Activated T-cell treated with anti-CD3 and anti-CD28 coated beads, Interleukin-2, amount 50 U/mL, for 72 hours (primary cell): ENCODE data around the gene ZNF236. TPM values are rescaled to one million over a fixed set of nuclear protein-coding genes. Genes with fewer than 3 reads are reported as not detected.
"Not testable (repeated sequence)": the region's sequence is repeated elsewhere in the genome, so short reads cannot be mapped to it uniquely, and the experiment has no call there.

Source experiments
- ATAC-seq, 2 donors: fragments of 150-1000 bp; cut with Tn5 transposase; replicated peaks in 1 of 2; 2 replicates each; pipeline ENCODE4 v1.10.0; 2021; ENCODE audit warnings: moderate library complexity in 2 of 2, mild to moderate bottlenecking in 1 of 2
- DNase-seq, 2 donors: peaks; one replicate each; pipeline ENCODE4 v3.0.0; 2021 to 2022; ENCODE audit warnings: mixed read lengths in 1 of 2
- H3K27ac Mint-ChIP-seq: one replicate; pipeline ENCODE4 v1.8.0; 2022; ENCODE audit warnings: mild to moderate bottlenecking, moderate library complexity, mixed read lengths
- H3K27me3 Mint-ChIP-seq: one replicate; pipeline ENCODE4 v1.8.0; 2022; ENCODE audit warnings: low read depth, mixed read lengths
- H3K36me3 Mint-ChIP-seq, 2 donors: one replicate each; pipeline ENCODE4 v1.8.0; 2022; ENCODE audit warnings: mixed read lengths in 2 of 2, mild to moderate bottlenecking in 1 of 2; ENCODE audit not compliant: insufficient read depth in 2 of 2
- H3K4me1 Mint-ChIP-seq: one replicate; pipeline ENCODE4 v1.8.0; 2022; ENCODE audit warnings: low read depth, mixed read lengths
- H3K4me3 Mint-ChIP-seq, 2 donors: one replicate each; pipeline ENCODE4 v1.8.0; 2022; ENCODE audit warnings: mild to moderate bottlenecking in 2 of 2, mixed read lengths in 2 of 2, moderate library complexity in 2 of 2
- H3K9me3 Mint-ChIP-seq, 2 donors: one replicate each; pipeline ENCODE4 v1.8.0; 2022; ENCODE audit warnings: mixed read lengths in 2 of 2
- total RNA-seq, 2 donors: library from RNA; stranded (reverse); gene quantifications; one replicate each; pipeline ENCODE4 v1.2.3, GENCODE V29; 2022

Gene ZNF236
- total RNA-seq, 2 donors from 2014 or later = 15.7 to 17.9 TPM

DNA sequence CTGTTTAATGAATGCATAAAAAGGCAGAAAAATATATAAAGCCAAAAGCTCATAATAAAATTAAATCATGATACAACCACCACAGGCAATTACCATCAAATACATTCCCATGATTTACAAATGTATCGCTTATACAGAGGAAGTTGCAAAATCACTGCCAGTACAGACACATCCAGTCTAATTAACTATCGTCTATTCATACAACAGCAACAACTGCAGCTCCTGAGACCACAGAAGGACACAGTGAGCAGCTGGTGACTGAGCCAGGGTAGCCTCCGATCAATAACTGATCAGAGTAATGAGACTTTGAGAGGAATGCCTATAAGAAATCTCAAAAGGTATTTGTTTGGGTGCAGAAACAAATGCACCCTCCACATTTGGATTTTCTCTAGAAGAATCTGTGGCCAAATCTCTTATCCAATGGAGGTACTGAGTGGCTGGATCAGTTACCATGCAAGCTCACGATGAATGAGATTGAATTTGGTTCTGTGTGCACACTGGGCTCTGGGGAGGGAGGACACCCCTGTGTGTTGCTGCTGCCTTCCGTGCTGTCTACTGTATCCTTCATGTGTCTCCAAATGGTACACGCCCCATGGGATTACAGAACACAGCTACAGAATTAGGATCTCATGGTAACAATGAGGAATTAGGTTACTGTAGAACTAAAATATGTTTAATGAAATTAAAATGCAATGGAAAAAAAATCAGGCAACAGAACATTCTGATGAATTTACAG is 190.6 kb downstream of the ZNF236 start:
- DNase-seq = no peak
- H3K27ac Mint-ChIP-seq = peak overlapping the region; percentile 75
- H3K4me3 Mint-ChIP-seq = no peak overlapping the region
- H3K27me3 Mint-ChIP-seq = no peaks in the 10 kb centered on the region
- H3K4me1 Mint-ChIP-seq = peaks cover 8% of the 10 kb centered on the region
- no peak for ATAC-seq
- H3K9me3 Mint-ChIP-seq = no peaks in the 10 kb centered on the region
- peaks cover 0 to 9% of the 10 kb centered on the region in 2 donors for H3K36me3 Mint-ChIP-seq

DNA sequence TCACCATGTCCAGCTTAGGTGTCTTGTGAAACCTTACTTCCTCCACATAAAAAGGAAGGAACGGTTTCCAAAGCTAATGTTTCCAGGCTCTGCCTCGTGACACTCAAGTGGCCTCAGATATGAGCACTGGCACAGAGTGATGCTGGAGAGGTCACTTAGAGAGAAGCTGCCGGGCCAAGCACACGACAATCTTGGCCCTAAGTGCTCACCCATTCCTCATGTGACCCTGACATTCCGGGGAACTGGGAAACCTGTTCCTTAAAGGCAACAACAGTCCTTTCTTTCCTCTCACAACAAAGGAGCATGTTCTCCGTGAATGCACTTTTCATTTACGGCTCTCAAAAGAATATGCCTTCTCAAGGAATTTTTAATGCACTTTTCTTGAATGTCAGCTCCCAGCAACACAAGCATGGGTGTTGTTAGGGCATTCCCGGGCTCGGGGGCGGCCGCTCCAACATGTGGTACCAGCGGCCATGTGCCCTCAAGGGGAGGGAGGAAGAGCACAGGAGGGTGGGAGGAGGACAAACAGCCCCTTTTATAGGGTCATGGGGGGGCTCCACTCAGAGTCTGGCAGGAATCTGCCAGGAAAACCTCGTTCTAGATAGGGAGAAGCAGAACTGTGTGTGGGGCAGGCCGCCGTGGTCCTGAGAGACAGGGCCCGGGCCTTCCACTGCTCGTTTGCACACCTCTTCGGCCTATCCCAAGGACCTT is 191.6 kb downstream of the ZNF236 start:
- DNase-seq (no peak), ATAC-seq (no peak)
- H3K27me3 Mint-ChIP-seq = no peaks in the 10 kb centered on the region
- no peak overlapping the region for H3K4me3 Mint-ChIP-seq
- peaks cover 2% of the 10 kb centered on the region in 2 donors for H3K9me3 Mint-ChIP-seq
- no peak overlapping the region for H3K27ac Mint-ChIP-seq
- peaks cover 4 to 9% of the 10 kb centered on the region in 2 donors for H3K36me3 Mint-ChIP-seq
- peaks cover 8% of the 10 kb centered on the region for H3K4me1 Mint-ChIP-seq

DNA sequence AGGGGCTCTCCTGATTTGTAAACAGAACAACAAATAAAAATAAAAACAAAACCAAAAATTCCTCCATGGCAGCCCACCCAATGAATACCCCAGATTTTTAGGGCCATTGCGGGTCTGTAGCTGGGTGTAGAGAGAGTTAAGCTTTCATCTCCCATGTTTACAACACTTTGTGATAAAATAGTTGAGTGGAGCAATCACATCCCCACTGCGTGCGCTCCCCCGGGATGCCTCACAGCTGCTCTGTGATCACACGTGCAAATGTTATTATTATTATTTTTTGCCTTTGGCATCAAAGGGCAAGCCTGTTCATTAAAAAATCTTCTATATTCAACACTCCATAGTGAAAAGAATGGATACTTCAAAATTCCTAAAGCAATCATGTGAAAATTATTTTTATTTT is 192.2 kb downstream of the ZNF236 start:
- peaks cover 7 to 11% of the 10 kb centered on the region in 2 donors for H3K36me3 Mint-ChIP-seq
- H3K4me1 Mint-ChIP-seq = peaks cover 8% of the 10 kb centered on the region
- H3K4me3 Mint-ChIP-seq = no peak overlapping the region
- H3K27me3 Mint-ChIP-seq = no peaks in the 10 kb centered on the region
- H3K9me3 Mint-ChIP-seq = peaks cover 4% of the 10 kb centered on the region in 2 donors
- no peak for DNase-seq
- ATAC-seq = no peak
- H3K27ac Mint-ChIP-seq = no peak overlapping the region

DNA sequence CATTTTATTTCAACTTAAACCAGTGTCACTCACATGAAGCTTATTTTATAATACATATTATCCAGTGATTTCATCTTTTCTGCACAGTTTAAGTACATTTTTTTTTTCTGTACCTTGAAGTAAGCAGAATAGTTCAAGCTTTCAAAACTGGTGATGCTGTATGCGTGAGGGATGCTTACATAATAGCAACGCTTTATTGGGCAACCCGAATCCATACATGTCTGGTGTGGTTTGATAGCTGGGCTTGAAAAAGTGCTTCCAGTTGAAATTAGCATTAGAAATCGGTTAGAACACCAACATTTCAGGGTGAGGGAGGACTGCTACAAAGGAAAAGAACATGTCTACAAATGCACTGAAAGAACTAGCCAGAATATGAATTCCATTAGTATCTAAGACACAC is 192.8 kb downstream of the ZNF236 start:
- Mint-ChIP-seq H3K27ac (no peak overlapping the region), H3K27me3 (no peaks in the 10 kb centered on the region), H3K4me1 (peaks cover 8% of the 10 kb centered on the region), H3K9me3 (peaks cover 4% of the 10 kb centered on the region in 2 donors), H3K4me3 (no peak overlapping the region), H3K36me3 (peaks cover 7 to 13% of the 10 kb centered on the region in 2 donors)
- ATAC-seq (no peak), DNase-seq (no peak)

DNA sequence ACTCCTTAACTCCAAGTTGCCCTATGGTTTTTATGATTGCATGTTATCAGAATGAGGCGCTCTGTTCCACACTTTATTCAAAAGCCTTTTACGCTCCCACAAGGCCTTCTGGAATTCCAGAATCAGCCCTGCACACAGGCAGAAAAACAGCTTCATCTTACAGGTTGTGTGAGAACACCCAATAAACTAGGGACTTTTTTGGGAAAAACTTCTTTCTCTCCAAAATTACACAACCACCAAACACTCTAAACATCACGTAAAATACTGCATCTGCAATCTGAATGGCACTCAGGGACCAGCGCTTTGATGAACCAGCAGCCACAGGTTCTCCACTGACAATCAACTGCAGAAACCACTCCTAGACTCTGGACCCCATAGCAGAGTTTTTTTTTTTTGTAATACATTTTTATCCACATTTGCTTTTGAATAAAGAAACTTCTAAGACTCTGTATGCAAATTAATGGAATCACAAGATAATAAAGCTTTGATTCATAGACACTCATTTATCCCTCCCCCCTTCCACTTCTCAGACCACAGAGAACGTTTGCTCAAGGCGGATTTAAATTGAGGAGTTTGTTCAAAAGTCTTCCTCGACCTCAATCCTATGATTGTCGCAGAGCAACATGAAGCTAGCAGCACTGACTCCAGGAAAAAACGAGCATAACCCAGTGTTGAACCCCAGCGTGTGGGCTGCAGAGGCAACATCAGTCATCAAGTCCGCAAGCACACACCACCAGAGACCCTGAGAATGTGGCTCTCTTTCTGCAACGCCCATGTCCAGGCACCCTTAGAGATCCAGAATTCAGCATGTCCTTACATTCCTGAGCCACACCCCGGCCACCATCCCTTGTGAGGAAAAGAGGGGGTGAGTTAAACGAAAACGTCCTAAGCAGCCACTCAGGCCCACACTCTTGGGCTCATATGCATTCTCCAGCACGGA is 193.7 kb downstream of the ZNF236 start:
- no peaks in the 10 kb centered on the region for H3K27me3 Mint-ChIP-seq
- peaks cover 8% of the 10 kb centered on the region for H3K4me1 Mint-ChIP-seq
- peaks cover 7 to 13% of the 10 kb centered on the region in 2 donors for H3K36me3 Mint-ChIP-seq
- peaks cover 4% of the 10 kb centered on the region in 2 donors for H3K9me3 Mint-ChIP-seq
- H3K4me3 Mint-ChIP-seq = no peak overlapping the region
- DNase-seq (no peak), ATAC-seq (no peak)
- no peak overlapping the region for H3K27ac Mint-ChIP-seq

DNA sequence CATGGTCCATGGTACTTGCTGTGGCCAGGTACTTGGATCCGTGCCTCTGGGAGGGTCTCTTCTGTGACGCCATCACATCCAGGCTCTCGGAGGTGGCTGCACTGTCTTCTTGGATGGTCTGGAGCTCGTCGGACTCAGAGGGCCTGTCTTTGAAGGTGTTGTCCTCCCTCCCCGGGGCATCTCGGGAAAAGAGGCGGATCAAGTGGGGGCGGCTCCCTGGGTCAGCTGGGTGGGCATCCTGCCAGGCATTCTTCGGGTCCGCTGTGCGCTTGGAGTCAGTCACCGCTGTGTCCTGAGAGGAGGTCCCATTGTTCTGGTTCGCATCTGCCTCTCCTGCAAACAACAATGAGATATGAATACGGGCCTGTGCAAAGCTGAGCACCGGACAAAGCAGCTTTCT is 194.6 kb downstream of the ZNF236 start:
- ATAC-seq (no peak), DNase-seq (no peak)
- Mint-ChIP-seq H3K36me3 (peaks cover 7 to 13% of the 10 kb centered on the region in 2 donors), H3K27me3 (no peaks in the 10 kb centered on the region), H3K4me1 (peaks cover 8% of the 10 kb centered on the region), H3K4me3 (no peak overlapping the region), H3K9me3 (peaks cover 4% of the 10 kb centered on the region in 2 donors), H3K27ac (no peak overlapping the region)

DNA sequence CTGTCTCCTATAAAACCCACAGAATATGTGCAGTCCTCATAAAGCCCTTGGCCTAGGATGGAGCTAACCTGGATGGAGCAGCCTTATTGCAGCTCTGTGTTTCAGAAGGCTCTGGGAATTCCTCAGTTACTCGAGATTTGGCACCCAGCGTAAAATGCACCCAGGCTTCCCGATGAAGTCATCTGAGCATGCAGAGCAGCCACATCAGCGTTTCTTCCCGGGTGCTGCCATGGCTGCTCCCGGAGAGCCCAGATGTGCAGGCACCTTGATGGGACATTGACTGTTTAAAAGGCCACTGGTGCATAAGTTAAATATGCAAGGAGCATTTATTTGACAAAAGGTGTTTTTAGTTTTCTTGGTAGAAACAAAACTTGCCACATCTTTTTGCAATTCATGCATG is 195.0 kb downstream of the ZNF236 start:
- H3K9me3 Mint-ChIP-seq = peaks cover 4% of the 10 kb centered on the region in 2 donors
- DNase-seq (no peak), ATAC-seq (no peak)
- H3K27ac Mint-ChIP-seq = no peak overlapping the region
- peaks cover 4% of the 10 kb centered on the region for H3K4me1 Mint-ChIP-seq
- H3K4me3 Mint-ChIP-seq = no peak overlapping the region
- peaks cover 7 to 13% of the 10 kb centered on the region in 2 donors for H3K36me3 Mint-ChIP-seq
- no peaks in the 10 kb centered on the region for H3K27me3 Mint-ChIP-seq

DNA sequence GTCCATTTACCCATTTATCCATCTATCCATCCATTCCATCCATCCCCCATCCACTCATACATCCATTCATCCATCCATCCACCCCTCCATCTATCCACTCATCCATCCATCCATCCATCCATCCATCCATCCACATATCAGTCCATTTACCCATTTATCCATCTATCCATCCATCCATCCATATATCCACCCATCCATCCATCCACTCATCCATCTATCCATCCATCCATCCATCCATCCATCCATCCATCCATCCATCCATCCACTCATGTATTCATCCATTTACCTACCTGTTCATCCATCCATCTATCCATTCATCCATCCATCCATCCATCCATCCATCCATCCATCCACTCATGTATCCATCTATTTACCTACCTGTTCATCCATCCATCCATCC is 196.3 kb downstream of the ZNF236 start:
- Mint-ChIP-seq H3K27ac (peak overlapping the region; percentile 10), H3K36me3 (peaks cover 7 to 13% of the 10 kb centered on the region in 2 donors)
- not testable (repeated sequence) for H3K9me3 Mint-ChIP-seq, ATAC-seq, H3K4me3 Mint-ChIP-seq, H3K27me3 Mint-ChIP-seq, DNase-seq, H3K4me1 Mint-ChIP-seq

DNA sequence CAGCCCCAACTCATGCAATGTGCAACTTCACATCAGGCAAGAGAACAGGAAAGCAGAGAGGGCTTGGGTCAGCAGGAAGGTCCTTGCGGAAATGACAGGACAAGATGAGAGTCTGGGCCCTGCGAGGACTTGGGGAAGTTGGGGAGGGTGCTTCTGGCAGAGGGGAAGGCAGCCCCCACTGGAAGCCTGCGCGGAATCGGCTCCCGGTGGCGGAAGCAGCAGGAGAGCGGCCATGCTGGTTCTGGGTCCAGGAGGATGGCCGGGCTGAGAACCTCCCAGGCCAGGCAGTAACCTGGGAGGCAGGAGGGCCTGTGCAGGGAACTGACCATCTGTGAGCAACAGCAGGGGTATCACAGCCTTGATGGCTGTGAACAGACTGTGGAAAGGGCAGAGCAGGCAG is 197.3 kb downstream of the ZNF236 start:
- Mint-ChIP-seq H3K9me3 (peaks cover 4% of the 10 kb centered on the region in 2 donors), H3K36me3 (peaks cover 7 to 13% of the 10 kb centered on the region in 2 donors), H3K27me3 (no peaks in the 10 kb centered on the region), H3K27ac (peak overlapping the region; percentile 58), H3K4me3 (no peak overlapping the region), H3K4me1 (peaks cover 4% of the 10 kb centered on the region)
- ATAC-seq = no peak
- no peak for DNase-seq
